Astrocyte of the hippocampus (primary cell): ENCODE measurements around the gene TST.

Source experiments
- DNase-seq: peaks from one replicate; pipeline ENCODE4 v3.0.0; 2011; ENCODE audit warnings: low read depth, low spot score

TST gene

DNA sequence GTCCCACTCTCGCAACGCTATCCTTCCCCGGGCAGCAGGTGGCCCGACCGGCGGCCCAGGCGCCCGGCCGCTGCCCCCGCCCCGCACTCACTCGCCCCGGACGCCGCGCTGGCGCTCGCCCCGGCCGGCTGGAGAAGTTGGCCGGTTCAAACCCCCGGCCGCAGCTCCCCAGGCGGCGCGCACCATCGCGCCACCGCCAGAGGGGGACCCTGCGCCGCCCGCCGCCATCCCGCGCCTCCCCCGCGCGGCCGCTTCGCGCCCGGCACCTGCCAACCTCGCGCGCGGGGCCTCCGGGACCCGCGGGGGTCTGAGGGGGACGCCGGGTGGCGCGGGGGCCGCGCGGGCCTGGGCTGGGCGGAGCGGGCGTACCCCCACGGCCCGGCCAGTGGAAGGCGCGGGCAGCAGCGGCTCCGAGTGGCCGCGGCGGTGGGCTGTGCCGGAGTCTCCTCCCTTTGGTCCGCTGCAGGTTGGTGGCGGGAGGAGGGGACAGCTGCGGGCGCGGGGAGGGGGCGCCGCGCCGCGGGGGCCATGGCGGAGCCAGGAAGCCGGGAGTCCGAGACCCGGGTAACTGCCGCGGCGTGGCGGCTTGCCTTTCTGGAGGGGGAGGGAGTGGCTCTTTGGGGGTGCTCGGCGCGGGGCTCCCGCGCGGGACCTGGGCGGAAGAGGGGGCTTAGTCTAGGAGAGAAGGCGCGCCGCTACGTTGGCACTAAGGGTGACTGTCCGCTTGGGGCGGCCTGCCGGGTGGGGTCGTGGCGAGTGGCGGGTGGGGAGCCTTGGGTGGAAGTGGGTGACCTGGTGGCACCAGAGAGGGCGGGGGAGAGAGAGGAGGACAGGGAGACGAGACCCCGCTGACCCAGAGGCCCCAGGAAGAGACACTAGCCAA, at the start of gene TST, which contains the start of gene MPST:
TST (minus strand) TSS at position 139 of the 883 bp plus-strand sequence. CDS start 715 bp downstream, outside the sequence.
MPST (plus strand) TSS at position 434 of the 883 bp plus-strand sequence; CDS start at position 529, 95 bp downstream.
- peak; percentile 90 for DNase-seq

DNA sequence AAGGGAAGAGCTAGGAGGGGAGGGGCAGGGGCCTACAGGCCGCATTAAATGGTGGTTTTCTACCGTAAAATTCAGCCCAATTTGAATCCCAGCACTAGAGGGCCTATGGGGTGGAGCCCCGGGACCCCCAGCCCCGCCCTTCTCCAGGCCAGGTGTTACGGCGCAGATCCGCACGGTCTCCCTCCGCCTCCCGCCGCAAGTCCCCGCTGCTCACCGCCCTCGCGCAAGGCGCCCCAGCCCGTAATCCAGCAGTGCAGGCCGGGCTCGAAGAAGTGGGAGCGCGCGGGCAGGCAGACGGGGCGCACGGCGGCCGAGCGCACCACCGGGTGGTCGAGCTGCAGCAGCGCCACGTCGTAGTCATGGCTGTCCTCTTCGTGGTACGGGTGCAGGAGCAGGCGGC, 49.6 kb upstream of the TST start:
- no peak for DNase-seq

- no peak for DNase-seq
These were observed 48.2 kb upstream of the TST start for GRCh38 chr22:37067428-37067827.

GRCh38 chr22:37065961-37066360, 46.7 kb upstream of the TST start:
- DNase-seq, result no peak

- no peak for DNase-seq
These were observed 45.9 kb upstream of the TST start for GRCh38 chr22:37065180-37065579.

DNA sequence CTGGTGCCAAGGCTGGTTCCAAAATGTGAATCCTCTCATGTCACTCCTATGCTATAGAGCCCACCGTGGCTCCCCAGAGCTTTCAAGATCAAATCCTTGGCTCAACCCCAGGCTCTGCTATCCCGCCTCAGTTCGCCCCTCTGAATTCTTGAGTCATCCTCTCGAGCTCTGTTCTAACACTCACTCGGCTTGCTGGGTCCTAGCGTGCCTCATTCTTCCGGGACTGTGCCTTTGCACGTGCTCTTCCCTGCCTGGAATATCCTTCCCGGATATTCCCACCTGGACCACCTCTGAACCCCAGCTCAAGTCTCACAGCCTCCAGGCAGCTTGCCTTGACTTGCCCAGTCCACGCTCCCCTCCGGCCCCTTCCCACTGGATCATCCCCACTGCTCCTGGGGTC, 45.3 kb upstream of the TST start:
- no peak for DNase-seq

- no peak for DNase-seq
These were observed 44.5 kb upstream of the TST start for GRCh38 chr22:37063431-37064420.

DNA sequence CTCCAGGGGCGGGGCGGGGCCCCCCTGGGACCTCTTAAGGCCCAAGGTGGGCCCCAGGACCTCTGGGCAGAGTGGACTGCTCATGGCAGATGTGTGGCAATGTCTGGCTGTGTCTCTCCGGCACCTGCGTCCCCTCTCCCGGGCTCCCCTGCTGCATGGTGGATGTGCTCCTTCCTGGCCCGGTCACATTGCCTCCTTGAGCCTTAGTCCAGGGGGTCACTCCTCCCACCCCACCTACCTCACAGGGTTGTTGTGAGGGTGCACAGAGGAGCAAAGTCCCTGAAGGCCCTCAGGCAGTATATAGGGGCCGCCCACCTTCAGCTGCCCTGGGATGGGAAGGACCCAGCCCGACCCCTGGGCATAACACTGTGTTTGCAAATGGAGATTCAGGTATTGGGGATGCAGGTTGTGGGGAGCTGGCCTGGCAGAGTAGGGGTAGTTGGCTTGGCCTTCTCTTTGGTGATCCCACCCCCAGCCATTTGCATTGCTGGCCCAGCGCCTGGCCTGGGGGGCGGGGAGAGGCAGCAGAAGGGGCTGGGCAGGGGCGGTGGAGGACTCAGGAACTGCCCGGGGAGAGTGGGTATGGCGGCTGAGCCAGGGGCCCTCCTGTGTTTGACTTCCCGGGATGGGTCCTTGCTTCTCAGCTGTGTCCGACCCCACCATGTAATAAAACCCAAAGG, 43.6 kb upstream of the TST start:
- no peak for DNase-seq

DNA sequence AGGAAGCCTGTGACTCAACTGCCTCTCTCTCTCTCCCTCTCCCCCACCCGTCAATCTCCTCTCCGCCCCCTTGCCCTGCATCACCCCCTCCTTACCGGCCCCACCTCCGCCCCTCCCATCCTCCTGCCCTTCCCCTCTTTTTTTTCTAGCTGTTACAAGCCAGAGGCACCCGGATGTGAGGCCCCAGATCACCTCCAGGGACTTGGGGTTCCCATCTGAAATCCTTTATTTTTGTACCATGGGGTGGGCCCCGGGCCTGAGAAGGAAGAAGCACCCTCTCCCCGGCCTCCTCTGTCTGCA, 43.1 kb upstream of the TST start:
- no peak for DNase-seq

GRCh38 chr22:37061611-37062375, 42.5 kb upstream of the TST start:
- DNase-seq, result no peak

- no peak for DNase-seq
These were observed 41.8 kb upstream of the TST start for GRCh38 chr22:37060801-37061610.

DNA sequence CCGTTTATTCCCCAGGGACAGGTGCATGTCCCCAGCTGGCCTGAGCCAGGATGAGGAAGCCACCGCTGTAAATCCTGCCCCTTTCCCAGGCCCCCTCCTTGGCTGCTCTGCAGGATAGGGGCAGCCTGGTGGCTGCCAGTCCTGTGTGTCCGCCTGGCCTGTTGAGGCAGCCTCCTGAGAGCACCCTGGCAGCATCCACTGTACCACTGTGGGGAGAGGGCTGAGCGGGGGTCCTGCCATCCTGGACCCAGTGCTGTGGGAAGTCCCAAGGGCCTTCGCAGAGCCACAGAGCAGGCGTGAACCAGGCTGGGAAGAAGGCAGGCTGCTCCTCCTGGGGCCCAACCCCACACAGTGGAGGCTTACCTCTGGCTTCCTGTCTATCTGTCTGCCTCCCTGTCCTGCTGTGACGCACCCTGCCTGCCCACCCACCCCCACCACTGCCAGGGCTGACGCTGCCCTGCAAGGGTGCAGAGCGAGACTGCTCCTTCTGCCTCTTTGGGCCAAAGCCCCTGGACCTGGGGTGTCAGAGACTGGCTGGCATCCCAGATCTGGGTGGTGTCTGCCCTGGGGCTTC, 40.7 kb upstream of the TST start:
- no peak for DNase-seq

- DNase-seq, result no peak
These were observed 39.9 kb upstream of the TST start for GRCh38 chr22:37058917-37059701.

GRCh38 chr22:37057796-37058510, 38.7 kb upstream of the TST start:
- DNase-seq, result no peak

DNA sequence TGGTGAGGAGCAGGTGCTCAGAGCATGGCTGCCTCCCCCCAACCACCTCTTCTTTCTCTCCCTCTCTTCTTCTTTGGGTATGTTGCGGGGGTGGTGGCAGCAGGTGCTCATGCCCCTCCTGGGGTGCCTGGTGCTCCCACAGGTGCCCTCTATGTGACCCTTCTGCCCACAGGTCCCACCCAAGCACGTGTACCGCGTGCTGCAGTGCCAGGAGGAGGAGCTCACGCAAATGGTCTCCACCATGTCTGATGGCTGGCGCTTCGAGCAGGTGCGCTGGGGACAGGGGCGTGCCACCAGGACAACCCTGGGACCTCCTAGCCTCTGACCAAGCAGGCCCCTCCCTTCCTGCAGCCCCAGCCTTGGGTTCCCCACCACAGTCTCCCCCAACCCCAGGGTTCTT, 38.0 kb upstream of the TST start:
- no peak for DNase-seq

- no peak for DNase-seq
These were observed 37.0 kb upstream of the TST start for GRCh38 chr22:37056246-37056645.

- DNase-seq, result no peak
These were observed 35.5 kb upstream of the TST start for GRCh38 chr22:37054600-37055365.

- no peak for DNase-seq
These were observed 34.8 kb upstream of the TST start for GRCh38 chr22:37054056-37054395.
